CD1c-positive myeloid dendritic cell (primary cell): Measurements from ENCODE around the gene ZNF841.
"Not testable (repeated sequence)": the region's sequence is repeated elsewhere in the genome, so short reads cannot be mapped to it uniquely, and the experiment has no call there.

ENCODE experiments used
- DNase-seq: peaks from one replicate; pipeline ENCODE4 v3.0.0-alpha.2; 2016; ENCODE audit errors: extremely low spot score

Gene ZNF841

GRCh38 chr19:52066258-52066863 is 29.2 kb downstream of the ZNF841 start:
- DNase-seq: no peak

- no peak for DNase-seq
These were observed 30.2 kb downstream of the ZNF841 start for GRCh38 chr19:52065399-52065798.

DNA sequence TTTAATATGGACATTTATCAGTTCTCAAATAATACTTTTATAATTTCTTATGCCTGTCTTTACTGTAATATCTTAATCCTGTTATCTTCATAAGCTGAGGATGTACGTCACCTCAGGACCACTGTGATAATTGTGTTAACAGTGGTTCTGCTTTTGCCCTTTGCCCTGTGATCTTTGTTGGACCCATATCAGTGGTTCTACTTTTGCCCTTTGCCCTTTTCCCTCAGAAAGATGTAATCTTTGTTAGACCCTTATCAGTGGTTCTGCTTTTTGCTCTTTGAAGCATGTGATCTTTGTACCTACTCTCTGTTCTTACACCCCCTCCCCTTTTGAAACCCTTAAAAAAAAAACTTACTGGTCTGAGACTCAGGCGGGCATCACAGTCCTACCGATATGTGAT is 39.1 kb downstream of the ZNF841 start:
- DNase-seq: not testable (repeated sequence)

GRCh38 chr19:52051736-52052135 is 43.8 kb downstream of the ZNF841 start:
- not testable (repeated sequence) for DNase-seq

GRCh38 chr19:52048555-52049501 is 46.7 kb downstream of the ZNF841 start, which contains the start of gene ZNF432:
ZNF432 (minus strand) TSS chr19:52048838; CDS start chr19:52046868, 1,970 bp downstream.
- DNase-seq: peak; percentile 98

- DNase-seq: no peak
These were observed 56.4 kb downstream of the ZNF841 start for GRCh38 chr19:52039169-52039568.

DNA sequence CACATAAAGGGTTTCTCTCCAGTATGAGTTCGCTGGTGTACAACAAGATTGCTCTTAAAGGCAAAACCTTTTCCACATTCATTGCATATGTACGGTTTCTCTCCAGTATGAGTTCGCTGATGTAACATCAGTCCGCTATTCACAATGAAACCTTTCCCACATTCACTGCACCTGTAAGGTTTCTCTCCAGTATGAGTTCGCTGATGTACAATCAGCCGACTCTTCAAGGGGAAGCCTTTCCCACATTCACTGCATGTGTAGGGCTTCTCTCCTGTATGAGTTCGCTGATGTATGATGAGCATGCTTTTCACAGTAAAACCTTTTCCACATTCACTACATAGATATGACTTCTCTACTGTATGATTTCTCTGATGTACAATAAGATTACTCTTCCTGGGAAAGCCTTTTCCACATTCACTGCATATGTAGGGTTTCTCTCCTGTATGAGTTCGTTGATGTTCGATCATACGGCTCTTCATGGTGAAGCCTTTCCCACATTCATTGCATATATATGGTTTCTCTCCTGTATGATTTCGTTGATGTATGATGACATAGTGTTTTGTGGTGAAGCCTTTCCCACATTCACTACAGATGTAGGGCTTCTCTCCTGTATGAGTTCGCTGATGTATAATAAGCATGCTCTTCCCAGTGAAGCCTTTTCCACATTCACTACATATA is 61.4 kb downstream of the ZNF841 start:
- no peak for DNase-seq

- no peak for DNase-seq
These were observed 66.8 kb downstream of the ZNF841 start for GRCh38 chr19:52028780-52029123.

- peak; percentile 91 for DNase-seq
These were observed 67.4 kb downstream of the ZNF841 start, which contains the start of gene ZNF614 for GRCh38 chr19:52028027-52028779. ZNF614 (minus strand) TSS chr19:52028379; CDS start chr19:52025745, 2,634 bp downstream.

DNA sequence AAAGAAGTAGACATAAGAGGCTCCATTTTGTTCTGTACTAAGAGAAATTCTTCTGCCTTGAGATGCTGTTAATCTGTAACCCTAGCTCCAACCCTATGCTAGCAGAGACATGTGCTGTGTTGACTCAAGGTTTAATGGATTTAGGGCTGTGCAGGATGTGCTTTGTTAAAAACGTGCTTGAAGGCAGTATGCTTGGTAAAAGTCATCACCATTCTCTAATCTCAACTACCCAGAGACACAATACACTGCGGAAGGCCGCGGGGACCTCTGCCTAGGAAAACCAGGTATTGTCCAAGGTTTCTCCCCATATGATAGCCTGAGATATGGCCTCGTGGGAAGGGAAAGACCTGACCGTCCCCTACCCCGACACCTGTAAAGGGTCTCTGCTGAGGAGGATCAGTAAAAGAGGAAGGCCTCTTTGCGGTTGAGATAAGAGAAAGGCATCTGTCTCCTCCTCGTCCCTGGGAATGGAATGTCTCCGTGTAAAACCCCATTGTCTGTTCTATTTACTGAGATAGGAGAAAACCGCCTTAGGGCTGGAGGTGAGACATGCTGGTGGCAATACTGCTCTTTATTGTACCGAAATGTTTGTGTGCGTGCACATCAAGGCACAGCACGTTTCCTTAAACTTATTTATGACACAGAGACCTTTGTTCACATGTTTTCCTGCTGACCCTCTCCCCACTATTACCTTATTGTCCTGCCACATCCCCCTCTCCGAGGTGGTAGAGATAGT is 69.1 kb downstream of the ZNF841 start:
- DNase-seq: not testable (repeated sequence)

GRCh38 chr19:52024478-52024877 is 71.1 kb downstream of the ZNF841 start:
- DNase-seq: not testable (repeated sequence)

DNA sequence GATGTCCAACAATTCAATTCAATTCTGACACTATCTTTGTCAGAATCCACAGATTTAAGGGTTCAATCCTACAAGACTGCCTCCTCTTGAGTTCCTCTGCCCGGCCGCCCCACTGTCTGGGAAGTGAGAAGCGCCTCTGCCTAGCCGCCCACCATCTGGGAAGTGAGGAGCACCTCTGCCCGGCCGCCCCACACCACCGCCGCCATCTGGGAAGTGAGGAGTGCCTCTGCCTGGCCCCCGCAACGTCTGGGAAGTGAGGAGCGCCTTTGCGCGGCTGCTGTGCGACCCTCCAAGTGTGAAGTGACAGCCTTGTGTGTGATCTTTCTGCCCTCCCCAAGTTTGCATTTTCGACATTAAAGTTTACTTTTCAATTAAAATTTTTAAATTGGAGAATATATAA is 73.4 kb downstream of the ZNF841 start:
- no peak for DNase-seq

GRCh38 chr19:52020506-52020905 is 75.1 kb downstream of the ZNF841 start:
- DNase-seq: no peak
